Measurements from ENCODE around the gene SMPD2.

DNA sequence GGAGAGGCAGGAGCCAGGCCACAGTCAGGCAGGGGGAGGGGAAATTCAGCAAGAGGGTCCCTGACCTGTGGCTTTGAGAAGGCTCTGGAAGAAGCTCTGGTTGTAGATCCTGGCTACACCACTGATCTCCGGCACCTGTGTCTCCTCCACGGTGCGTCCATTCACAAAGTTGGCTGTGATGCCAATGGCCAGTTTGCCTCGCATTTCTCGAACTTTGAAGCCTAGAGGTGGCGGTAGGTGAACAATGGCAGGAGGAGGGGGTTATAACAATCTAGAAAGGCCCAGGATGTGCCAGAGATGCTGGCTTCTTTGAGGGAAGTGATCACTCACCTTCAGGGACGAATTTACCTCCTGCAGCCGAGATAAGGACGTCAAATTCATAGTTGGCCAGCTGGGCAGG lies 11.7 kb downstream of the SMPD2 start:
- TF ChIP-seq CTCF (IDR thresholded peaks at IDR 0.05) (no peak), POLR2A (IDR thresholded peaks at IDR 0.05) (no peak), EP300 (IDR thresholded peaks at IDR 0.05) (no peak), POLR2AphosphoS5 (IDR thresholded peaks at IDR 0.05) (no peak)
